BLaER1 (cell line): Measurements from ENCODE around the gene TBC1D20.

Experiments used
- H3K27ac ChIP-seq: shearing (Covaris generic); formaldehyde crosslinking; 2 replicates; pipeline ENCODE4 v1.8.1; 2022
- H3K27me3 ChIP-seq: shearing (Covaris generic); formaldehyde crosslinking; 2 replicates; pipeline ENCODE4 v1.8.1; 2022
- H3K36me3 ChIP-seq: shearing (Covaris generic); formaldehyde crosslinking; 2 replicates; pipeline ENCODE4 v1.8.1; 2022
- H3K4me1 ChIP-seq: shearing (Covaris generic); formaldehyde crosslinking; 2 replicates; pipeline ENCODE4 v1.8.1; 2022
- H3K4me2 ChIP-seq: shearing (Covaris generic); formaldehyde crosslinking; 2 replicates; pipeline ENCODE4 v1.8.1; 2022
- H3K4me3 ChIP-seq: shearing (Covaris generic); formaldehyde crosslinking; 2 replicates; pipeline ENCODE4 v1.8.1; 2022
- H3K9ac ChIP-seq: shearing (Covaris generic); formaldehyde crosslinking; 2 replicates; pipeline ENCODE4 v1.8.1; 2022
- H3K9me3 ChIP-seq: shearing (Covaris generic); formaldehyde crosslinking; 2 replicates; pipeline ENCODE4 v1.8.1; 2022
- H4K20me1 ChIP-seq: shearing (Covaris generic); formaldehyde crosslinking; 2 replicates; pipeline ENCODE4 v1.8.1; 2022
- Cebpa-rat ChIP-seq: shearing (Covaris generic); IDR thresholded peaks from 2 replicates; pipeline ENCODE4 v1.8.1; 2022

TBC1D20 gene

GRCh38 chr20:438571-439469, 23.5 kb downstream of the TBC1D20 start:
- Histone ChIP-seq H3K9ac (peak overlapping the region; percentile 72), H3K4me2 (peak overlapping the region; percentile 96), H3K27me3 (no peaks in the 10 kb centered on the region), H4K20me1 (peaks cover 89% of the 10 kb centered on the region), H3K9me3 (no peaks in the 10 kb centered on the region), H3K4me1 (peaks cover 75% of the 10 kb centered on the region), H3K36me3 (peaks cover 77% of the 10 kb centered on the region), H3K27ac (peak overlapping the region; percentile 83), H3K4me3 (peak overlapping the region; percentile 48)
- TF ChIP-seq Cebpa-rat, result no peak

GRCh38 chr20:437787-438486, 24.4 kb downstream of the TBC1D20 start:
- no peaks in the 10 kb centered on the region for H3K9me3 ChIP-seq
- H3K4me2 ChIP-seq, result peak overlapping the region; percentile 96
- peak overlapping the region; percentile 83 for H3K27ac ChIP-seq
- peaks cover 84% of the 10 kb centered on the region for H3K4me1 ChIP-seq
- H3K4me3 ChIP-seq, result peak overlapping the region; percentile 48
- TF ChIP-seq Cebpa-rat, result 0 out of 2 replicates have a peak, but pooled peaks have one; percentile 31
- no peaks in the 10 kb centered on the region for H3K27me3 ChIP-seq
- peak overlapping the region; percentile 72 for H3K9ac ChIP-seq
- H3K36me3 ChIP-seq, result peaks cover 68% of the 10 kb centered on the region
- peaks cover 89% of the 10 kb centered on the region for H4K20me1 ChIP-seq

GRCh38 chr20:436476-436875, 25.9 kb downstream of the TBC1D20 start:
- Histone ChIP-seq H3K4me1 (peaks cover 80% of the 10 kb centered on the region), H3K27ac (no peak overlapping the region), H3K4me2 (no peak overlapping the region), H4K20me1 (peaks cover 89% of the 10 kb centered on the region), H3K4me3 (no peak overlapping the region), H3K36me3 (peaks cover 68% of the 10 kb centered on the region), H3K9me3 (no peaks in the 10 kb centered on the region), H3K9ac (no peak overlapping the region), H3K27me3 (no peaks in the 10 kb centered on the region)
- TF ChIP-seq Cebpa-rat, result no peak

GRCh38 chr20:435558-435957, 26.8 kb downstream of the TBC1D20 start:
- H3K27ac ChIP-seq, result no peak overlapping the region
- no peak overlapping the region for H3K4me3 ChIP-seq
- TF ChIP-seq Cebpa-rat, result no peak
- H3K4me1 ChIP-seq, result peaks cover 76% of the 10 kb centered on the region
- peaks cover 91% of the 10 kb centered on the region for H4K20me1 ChIP-seq
- H3K4me2 ChIP-seq, result no peak overlapping the region
- H3K9me3 ChIP-seq, result no peaks in the 10 kb centered on the region
- no peaks in the 10 kb centered on the region for H3K27me3 ChIP-seq
- peaks cover 68% of the 10 kb centered on the region for H3K36me3 ChIP-seq
- no peak overlapping the region for H3K9ac ChIP-seq

- H3K4me2 ChIP-seq, result peak overlapping the region; percentile 79
- TF ChIP-seq Cebpa-rat, result no peak
- no peaks in the 10 kb centered on the region for H3K27me3 ChIP-seq
- no peak overlapping the region for H3K9ac ChIP-seq
- peaks cover 68% of the 10 kb centered on the region for H3K36me3 ChIP-seq
- H3K4me1 ChIP-seq, result peaks cover 69% of the 10 kb centered on the region
- no peak overlapping the region for H3K4me3 ChIP-seq
- peaks cover 91% of the 10 kb centered on the region for H4K20me1 ChIP-seq
- H3K27ac ChIP-seq, result no peak overlapping the region
- H3K9me3 ChIP-seq, result no peaks in the 10 kb centered on the region
Observed at GRCh38 chr20:434661-435419, 27.5 kb downstream of the TBC1D20 start.

GRCh38 chr20:434221-434620, 28.1 kb downstream of the TBC1D20 start:
- Histone ChIP-seq H3K4me3 (no peak overlapping the region), H3K4me2 (peak overlapping the region; percentile 79)

GRCh38 chr20:433300-433975, 28.9 kb downstream of the TBC1D20 start:
- H3K27me3 ChIP-seq, result no peaks in the 10 kb centered on the region
- no peaks in the 10 kb centered on the region for H3K9me3 ChIP-seq
- peaks cover 55% of the 10 kb centered on the region for H3K4me1 ChIP-seq
- H3K4me3 ChIP-seq, result no peak overlapping the region
- H3K9ac ChIP-seq, result no peak overlapping the region
- H3K4me2 ChIP-seq, result peak overlapping the region; percentile 79
- peaks cover 77% of the 10 kb centered on the region for H4K20me1 ChIP-seq
- TF ChIP-seq Cebpa-rat, result no peak
- H3K36me3 ChIP-seq, result peaks cover 79% of the 10 kb centered on the region
- H3K27ac ChIP-seq, result peak overlapping the region; percentile 50

More at GRCh38 chr20:434221-434620, 28.1 kb downstream of the TBC1D20 start:
- TF ChIP-seq Cebpa-rat, result no peak
- Histone ChIP-seq H3K27ac (no peak overlapping the region), H3K27me3 (no peaks in the 10 kb centered on the region), H3K9ac (no peak overlapping the region), H3K36me3 (peaks cover 71% of the 10 kb centered on the region), H3K4me1 (peaks cover 63% of the 10 kb centered on the region), H4K20me1 (peaks cover 85% of the 10 kb centered on the region), H3K9me3 (no peaks in the 10 kb centered on the region)

- TF ChIP-seq Cebpa-rat, result no peak
- peaks cover 85% of the 10 kb centered on the region for H3K36me3 ChIP-seq
- H3K9me3 ChIP-seq, result no peaks in the 10 kb centered on the region
- H3K4me2 ChIP-seq, result peak overlapping the region; percentile 79
- peaks cover 71% of the 10 kb centered on the region for H4K20me1 ChIP-seq
- no peaks in the 10 kb centered on the region for H3K27me3 ChIP-seq
- peaks cover 48% of the 10 kb centered on the region for H3K4me1 ChIP-seq
- H3K9ac ChIP-seq, result no peak overlapping the region
- no peak overlapping the region for H3K4me3 ChIP-seq
- peak overlapping the region; percentile 50 for H3K27ac ChIP-seq
Observed at GRCh38 chr20:432677-433299, 29.5 kb downstream of the TBC1D20 start.

GRCh38 chr20:432208-432607, 30.1 kb downstream of the TBC1D20 start:
- peaks cover 65% of the 10 kb centered on the region for H4K20me1 ChIP-seq
- peaks cover 43% of the 10 kb centered on the region for H3K4me1 ChIP-seq
- H3K36me3 ChIP-seq, result peaks cover 88% of the 10 kb centered on the region
- H3K9ac ChIP-seq, result no peak overlapping the region; the same call in 1 of the 2 replicates
- H3K4me2 ChIP-seq, result peak overlapping the region; percentile 79
- no peak for TF ChIP-seq Cebpa-rat
- no peaks in the 10 kb centered on the region for H3K27me3 ChIP-seq
- H3K9me3 ChIP-seq, result no peaks in the 10 kb centered on the region
- H3K4me3 ChIP-seq, result no peak overlapping the region
- no peak overlapping the region for H3K27ac ChIP-seq
